Measurements from ENCODE around the gene ZNF469.
A peak's percentile ranks its signal among the peaks of the same experiment; 100 is the strongest.

Gene ZNF469

DNA sequence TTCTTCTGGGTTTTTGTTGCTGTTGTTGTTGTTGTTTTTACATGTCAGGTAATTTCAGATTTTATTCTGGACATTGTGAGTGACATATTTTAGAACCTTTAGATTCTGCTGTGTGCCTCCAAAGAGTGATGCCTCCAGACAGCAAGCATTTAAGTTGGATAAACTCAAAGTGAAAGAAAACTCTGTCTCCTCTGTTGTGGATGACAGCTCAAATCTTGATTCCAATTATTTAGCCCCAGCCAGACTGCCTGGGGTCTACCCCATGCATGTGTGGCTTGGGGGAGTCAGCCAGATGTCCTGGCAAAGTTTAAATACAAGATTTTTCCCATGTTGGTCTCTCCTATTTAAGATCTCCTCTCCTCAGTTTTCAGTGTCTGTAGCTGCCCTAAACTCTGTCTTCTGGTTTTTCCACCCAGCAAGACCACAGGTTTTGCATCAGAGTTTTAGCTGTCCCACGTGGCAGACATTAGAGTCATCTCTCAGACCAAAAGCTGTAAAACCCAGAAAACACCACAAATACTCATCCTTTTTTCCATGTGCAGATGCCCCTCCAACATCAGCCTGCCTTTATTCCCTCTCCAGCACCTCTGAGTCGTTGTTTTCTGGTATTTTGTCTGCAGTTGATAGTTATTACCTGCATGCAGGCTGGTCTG lies 19.4 kb upstream of the ZNF469 start:
- no peaks in the 10 kb centered on the region for H3K9me3 Mint-ChIP-seq
- peak; percentile 77 for ATAC-seq
- peaks cover 8% of the 10 kb centered on the region for H3K36me3 Mint-ChIP-seq
- peaks cover 16% of the 10 kb centered on the region for H3K27me3 Mint-ChIP-seq
- H3K4me3 Mint-ChIP-seq: peak overlapping the region; percentile 11
- H3K4me1 Mint-ChIP-seq: peaks cover 9% of the 10 kb centered on the region
- peak overlapping the region; percentile 51 for H3K27ac Mint-ChIP-seq

DNA sequence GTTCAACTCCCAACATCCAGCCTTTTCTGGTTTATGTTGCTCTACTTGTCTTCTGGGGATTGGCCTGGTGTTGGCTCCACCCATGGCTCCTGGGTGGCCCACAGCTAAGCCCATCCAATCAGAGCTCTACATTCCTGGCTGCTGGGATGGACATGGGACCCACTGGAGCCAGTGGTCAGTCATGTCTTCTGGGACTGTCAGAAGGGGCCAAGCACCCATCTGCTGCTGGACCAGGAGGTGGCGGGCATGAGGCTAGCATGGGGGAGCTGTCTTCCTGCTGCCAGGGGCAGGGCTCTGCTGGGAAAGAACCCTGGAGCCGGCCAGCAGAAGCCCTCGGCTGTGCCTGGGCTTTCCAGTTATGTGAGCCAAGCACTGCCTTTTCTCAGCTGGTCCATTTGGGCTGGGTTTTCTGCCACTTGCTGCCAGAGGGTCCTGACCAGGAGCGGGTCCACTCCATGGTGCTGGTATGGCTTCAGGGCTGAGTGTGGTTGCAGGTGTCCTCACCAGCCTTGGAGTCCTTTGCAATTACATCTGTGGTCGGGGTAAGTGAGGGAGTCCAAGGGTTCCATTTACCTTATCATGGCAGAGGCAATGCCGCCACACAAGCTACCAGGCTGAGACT lies 17.4 kb upstream of the ZNF469 start:
- Mint-ChIP-seq H3K27ac (no peak overlapping the region), H3K4me1 (peaks cover 9% of the 10 kb centered on the region), H3K27me3 (no peaks in the 10 kb centered on the region), H3K36me3 (peaks cover 8% of the 10 kb centered on the region), H3K9me3 (no peaks in the 10 kb centered on the region), H3K4me3 (no peak overlapping the region)
- no peak for ATAC-seq

DNA sequence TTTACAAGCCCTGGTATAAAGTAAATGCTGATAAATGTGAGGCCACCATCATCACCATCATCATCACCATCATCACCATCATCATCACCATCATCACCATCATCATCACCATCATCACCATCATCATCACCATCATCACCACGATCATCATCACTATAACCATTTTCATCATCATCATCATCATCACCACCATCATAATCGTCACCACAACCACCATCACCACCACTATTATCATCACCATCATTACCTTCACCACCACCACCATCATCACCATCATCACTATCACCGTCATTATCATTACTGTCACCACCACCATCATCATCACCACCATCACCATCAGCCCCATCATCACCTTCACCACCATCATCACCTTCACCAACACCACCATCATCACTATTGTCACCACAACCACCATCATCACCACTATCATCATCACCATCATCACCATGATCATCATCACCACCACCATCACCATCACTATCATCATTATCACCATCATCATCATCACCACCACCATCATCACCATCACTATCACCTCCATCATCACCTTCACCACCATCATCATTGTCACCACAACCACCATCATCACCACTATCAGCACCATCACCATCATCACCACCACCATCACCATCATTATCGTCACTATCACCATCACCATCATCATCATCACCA lies 16.6 kb upstream of the ZNF469 start:
- Mint-ChIP-seq H3K4me3 (no peak overlapping the region), H3K9me3 (no peaks in the 10 kb centered on the region), H3K36me3 (peaks cover 8% of the 10 kb centered on the region), H3K4me1 (peaks cover 9% of the 10 kb centered on the region), H3K27ac (no peak overlapping the region), H3K27me3 (no peaks in the 10 kb centered on the region)
- no peak for ATAC-seq

DNA sequence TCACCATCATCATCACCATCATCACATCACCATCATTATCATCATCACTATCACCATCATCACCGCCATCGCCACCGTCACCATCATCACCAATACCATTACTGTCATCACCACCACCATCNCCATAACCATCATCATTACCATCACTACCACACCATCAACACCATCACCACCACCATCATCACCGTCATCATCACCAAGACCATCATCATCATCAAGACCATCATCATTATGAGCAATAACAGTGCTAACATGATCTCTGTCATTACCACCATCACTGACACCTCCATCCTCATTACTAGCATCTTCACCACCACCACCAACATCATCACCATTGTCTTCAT lies 16.1 kb upstream of the ZNF469 start:
- H3K4me3 Mint-ChIP-seq: no peak overlapping the region
- H3K9me3 Mint-ChIP-seq: no peaks in the 10 kb centered on the region
- H3K36me3 Mint-ChIP-seq: peaks cover 8% of the 10 kb centered on the region
- no peak overlapping the region for H3K27ac Mint-ChIP-seq
- no peaks in the 10 kb centered on the region for H3K27me3 Mint-ChIP-seq
- peaks cover 9% of the 10 kb centered on the region for H3K4me1 Mint-ChIP-seq
- no peak for ATAC-seq

DNA sequence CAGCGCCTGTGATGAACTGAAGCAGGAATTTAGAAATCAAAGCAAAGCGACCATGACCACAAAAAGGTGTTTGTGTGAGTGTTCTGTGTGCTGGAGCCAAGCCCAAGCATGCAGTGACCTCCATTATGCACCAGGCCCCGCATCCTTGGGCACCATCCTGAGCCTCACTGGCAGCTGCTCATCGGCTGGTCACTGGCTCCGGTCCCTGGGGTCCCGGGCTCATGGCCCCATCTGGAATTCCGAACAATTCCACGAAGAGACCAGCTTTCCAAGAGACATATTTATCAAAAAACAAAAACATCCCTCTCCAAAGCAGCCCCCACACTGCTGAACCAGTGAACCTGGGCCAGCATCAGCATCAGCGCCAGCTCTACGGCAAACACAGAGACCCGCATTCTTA lies 15.2 kb upstream of the ZNF469 start:
- no peaks in the 10 kb centered on the region for H3K27me3 Mint-ChIP-seq
- H3K27ac Mint-ChIP-seq: no peak overlapping the region
- H3K4me3 Mint-ChIP-seq: no peak overlapping the region
- peaks cover 8% of the 10 kb centered on the region for H3K36me3 Mint-ChIP-seq
- no peak for ATAC-seq
- H3K4me1 Mint-ChIP-seq: peaks cover 9% of the 10 kb centered on the region
- no peaks in the 10 kb centered on the region for H3K9me3 Mint-ChIP-seq

DNA sequence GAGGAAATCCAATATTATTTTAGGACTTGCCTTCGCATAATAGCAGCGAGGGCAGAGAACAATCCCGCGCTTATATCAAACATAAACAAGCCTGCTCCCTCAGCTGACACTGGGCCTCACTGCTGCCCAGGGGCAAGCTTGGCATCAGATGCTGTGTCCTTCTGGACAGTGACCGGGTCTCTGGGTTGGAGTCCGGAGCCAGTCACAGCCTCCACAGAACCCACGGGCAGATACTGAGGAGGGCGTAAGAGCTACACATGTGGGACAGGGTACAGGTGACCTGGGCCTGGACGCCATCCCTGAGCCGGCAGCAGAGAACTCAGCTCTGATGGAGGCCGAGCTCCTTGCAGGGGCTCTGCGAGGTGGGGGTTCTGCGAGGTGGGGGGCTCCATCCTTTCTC lies 14.7 kb upstream of the ZNF469 start:
- Mint-ChIP-seq H3K36me3 (peaks cover 6% of the 10 kb centered on the region), H3K4me1 (peaks cover 9% of the 10 kb centered on the region), H3K4me3 (no peak overlapping the region), H3K27ac (no peak overlapping the region), H3K9me3 (no peaks in the 10 kb centered on the region), H3K27me3 (no peaks in the 10 kb centered on the region)
- no peak for ATAC-seq

DNA sequence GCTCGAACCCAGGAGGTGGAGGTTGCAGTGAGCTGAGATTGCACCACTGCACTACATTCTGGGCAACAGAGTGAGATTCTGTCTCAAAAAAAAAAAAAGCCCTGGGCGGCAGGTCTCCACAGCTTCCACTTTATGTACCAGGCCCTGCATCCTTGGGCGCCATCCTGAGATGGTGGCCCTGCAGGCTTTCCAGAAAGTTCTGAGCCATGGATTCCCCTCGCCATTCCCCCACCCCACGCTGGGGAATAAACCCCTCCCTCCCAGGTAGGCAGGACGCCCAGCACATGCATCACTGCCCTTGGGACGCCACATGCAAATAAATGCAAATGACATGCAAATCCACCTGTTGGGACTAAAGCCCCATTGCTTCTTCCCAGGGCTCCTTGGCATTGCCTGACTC lies 13.8 kb upstream of the ZNF469 start:
- no peak overlapping the region for H3K4me3 Mint-ChIP-seq
- ATAC-seq: no peak
- H3K27me3 Mint-ChIP-seq: peaks cover 3% of the 10 kb centered on the region
- no peaks in the 10 kb centered on the region for H3K36me3 Mint-ChIP-seq
- H3K9me3 Mint-ChIP-seq: no peaks in the 10 kb centered on the region
- no peak overlapping the region for H3K27ac Mint-ChIP-seq
- no peaks in the 10 kb centered on the region for H3K4me1 Mint-ChIP-seq

DNA sequence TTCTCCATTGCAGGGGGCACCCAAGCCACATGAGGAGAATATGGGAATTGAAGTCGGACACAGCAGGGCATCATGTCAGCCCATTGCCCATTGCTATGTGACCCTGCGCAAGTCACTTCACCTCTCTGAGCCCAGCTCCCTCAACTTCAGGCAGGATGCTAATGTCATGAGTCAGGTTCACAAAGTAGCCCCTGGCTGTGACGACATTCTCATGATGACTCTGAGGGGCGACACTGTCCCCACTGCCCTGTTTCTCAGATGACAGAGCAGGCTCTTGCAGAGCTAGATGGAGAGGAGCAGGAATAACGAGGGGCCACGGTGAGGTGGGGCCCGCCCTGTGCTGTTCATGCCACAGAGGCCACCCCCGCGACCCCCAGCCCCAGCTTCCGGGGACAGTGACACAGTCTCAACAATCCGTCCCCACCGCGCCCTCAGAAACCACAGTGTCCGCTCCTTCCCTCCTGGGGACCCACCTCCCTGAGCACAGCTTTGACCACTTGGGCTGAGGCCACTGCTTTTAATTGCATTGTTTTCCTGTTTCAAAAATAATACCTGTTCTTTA lies 13.2 kb upstream of the ZNF469 start:
- no peaks in the 10 kb centered on the region for H3K36me3 Mint-ChIP-seq
- no peak overlapping the region for H3K4me3 Mint-ChIP-seq
- H3K27ac Mint-ChIP-seq: no peak overlapping the region
- peaks cover 8% of the 10 kb centered on the region for H3K27me3 Mint-ChIP-seq
- H3K4me1 Mint-ChIP-seq: no peaks in the 10 kb centered on the region
- H3K9me3 Mint-ChIP-seq: no peaks in the 10 kb centered on the region
- no peak for ATAC-seq

DNA sequence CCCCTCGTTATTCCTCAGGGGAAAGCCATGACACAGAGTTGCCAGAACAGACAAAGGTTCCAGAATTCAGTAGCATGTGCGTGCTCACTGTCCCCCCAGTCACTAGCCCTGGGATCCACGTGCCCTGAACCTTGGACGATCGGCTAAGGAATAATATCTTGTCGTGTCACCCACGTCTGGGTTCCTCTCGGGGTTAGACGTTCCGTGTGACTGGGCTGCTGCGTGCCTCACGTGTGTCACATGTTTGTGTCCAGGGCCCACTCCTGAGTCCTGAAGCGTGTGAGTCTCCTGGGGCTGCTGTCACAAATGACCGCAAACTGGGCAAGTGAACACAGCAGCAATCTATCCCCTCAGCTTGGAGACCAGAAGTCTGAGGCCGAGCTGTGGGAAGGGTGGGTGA lies 12.4 kb upstream of the ZNF469 start:
- H3K4me1 Mint-ChIP-seq: no peaks in the 10 kb centered on the region
- H3K36me3 Mint-ChIP-seq: no peaks in the 10 kb centered on the region
- H3K9me3 Mint-ChIP-seq: no peaks in the 10 kb centered on the region
- H3K27me3 Mint-ChIP-seq: peaks cover 8% of the 10 kb centered on the region
- H3K4me3 Mint-ChIP-seq: no peak overlapping the region
- H3K27ac Mint-ChIP-seq: no peak overlapping the region
- ATAC-seq: no peak

DNA sequence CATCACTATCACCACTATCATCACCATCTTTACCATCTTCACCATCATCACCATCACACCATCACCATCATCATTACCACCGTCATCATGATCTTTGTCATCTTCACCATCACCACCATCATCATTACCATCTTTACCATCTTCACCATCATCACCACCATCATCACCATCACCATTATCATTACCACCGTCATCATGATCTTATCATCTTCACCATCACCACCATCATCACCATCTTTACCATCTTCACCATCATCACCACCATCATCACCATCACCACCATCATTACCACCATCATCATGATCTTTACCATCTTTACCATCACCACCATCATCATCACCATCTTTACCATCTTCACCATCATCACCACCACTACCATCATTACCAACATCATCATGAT lies 10.2 kb upstream of the ZNF469 start:
- peaks cover 8% of the 10 kb centered on the region for H3K27me3 Mint-ChIP-seq
- no peak overlapping the region for H3K4me3 Mint-ChIP-seq
- no peaks in the 10 kb centered on the region for H3K36me3 Mint-ChIP-seq
- no peaks in the 10 kb centered on the region for H3K4me1 Mint-ChIP-seq
- H3K9me3 Mint-ChIP-seq: no peaks in the 10 kb centered on the region
- H3K27ac Mint-ChIP-seq: no peak overlapping the region
- no peak for ATAC-seq

DNA sequence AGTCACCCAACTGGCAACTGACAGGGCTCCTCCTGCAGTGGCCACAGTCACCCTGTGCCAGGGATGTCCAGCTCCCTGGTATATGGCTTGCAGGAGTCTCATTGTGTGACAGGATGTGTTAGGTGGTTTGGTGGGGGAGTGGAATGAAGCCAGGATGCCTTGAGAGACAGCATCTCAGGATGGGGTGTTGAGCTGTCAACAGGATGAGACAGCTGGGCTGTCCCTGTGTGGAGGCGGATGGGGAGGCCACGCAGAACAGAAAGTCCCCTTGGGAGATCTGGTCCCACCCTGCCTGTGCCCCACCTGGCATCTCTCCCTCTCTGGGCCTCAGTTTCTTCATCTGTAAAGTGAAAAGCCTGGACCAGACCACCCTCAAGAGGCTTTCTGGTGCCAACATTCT lies 9.5 kb upstream of the ZNF469 start:
- no peak overlapping the region for H3K27ac Mint-ChIP-seq
- H3K27me3 Mint-ChIP-seq: peaks cover 15% of the 10 kb centered on the region
- no peaks in the 10 kb centered on the region for H3K4me1 Mint-ChIP-seq
- H3K9me3 Mint-ChIP-seq: no peaks in the 10 kb centered on the region
- no peak for ATAC-seq
- H3K4me3 Mint-ChIP-seq: no peak overlapping the region
- H3K36me3 Mint-ChIP-seq: no peaks in the 10 kb centered on the region

DNA sequence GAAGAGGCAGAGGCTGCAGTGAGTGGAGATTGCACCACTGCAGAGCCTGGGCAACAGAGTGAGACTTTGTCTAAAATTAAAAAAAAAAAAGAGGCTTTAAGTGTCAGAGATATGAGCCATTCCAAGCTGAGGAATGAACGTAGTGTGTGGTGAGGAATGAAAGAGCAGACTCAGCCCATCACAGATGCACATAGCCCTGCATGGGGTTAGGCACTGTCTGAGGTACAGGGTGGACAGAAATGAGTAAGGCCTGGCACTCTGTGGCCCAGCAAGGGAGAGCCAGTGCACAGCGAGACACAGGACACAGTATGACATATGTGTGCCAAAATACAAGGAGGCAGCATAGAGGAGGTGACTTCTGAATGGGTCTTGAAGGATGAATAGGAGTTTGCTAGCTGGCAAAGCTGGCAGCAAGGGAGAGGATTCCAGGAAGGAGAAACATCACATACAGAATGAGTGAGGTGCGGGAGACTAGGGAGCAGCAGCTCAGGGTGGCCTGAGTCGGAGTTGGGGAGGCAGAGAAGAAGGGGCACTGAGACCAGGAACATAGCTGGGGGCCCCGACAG lies 8.7 kb upstream of the ZNF469 start:
- no peak overlapping the region for H3K4me3 Mint-ChIP-seq
- no peaks in the 10 kb centered on the region for H3K36me3 Mint-ChIP-seq
- H3K9me3 Mint-ChIP-seq: no peaks in the 10 kb centered on the region
- H3K4me1 Mint-ChIP-seq: no peaks in the 10 kb centered on the region
- H3K27ac Mint-ChIP-seq: no peak overlapping the region
- peaks cover 23% of the 10 kb centered on the region for H3K27me3 Mint-ChIP-seq
- peak; percentile 29 for ATAC-seq

DNA sequence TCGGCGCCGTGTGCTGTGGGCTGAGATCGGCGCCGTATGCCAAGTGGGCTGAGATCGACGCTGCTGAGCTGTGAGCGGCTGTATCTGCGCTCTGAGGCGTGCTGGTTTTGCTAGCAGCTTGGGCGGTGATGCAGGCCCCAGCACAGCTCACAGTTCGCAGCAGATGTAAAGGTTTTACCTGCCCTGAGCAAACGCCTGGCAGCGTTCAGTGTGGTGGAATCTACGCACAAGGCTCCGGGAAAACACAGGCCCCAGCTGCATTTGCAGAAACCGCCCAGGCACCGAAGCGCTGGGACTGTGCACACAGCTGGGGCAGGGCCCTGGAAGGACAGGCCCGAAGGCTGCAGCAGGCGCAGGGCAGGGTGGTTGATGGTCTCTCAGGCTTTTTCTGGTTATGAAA lies 8.0 kb upstream of the ZNF469 start:
- Mint-ChIP-seq H3K4me3 (no peak overlapping the region), H3K4me1 (no peaks in the 10 kb centered on the region), H3K27ac (no peak overlapping the region), H3K36me3 (no peaks in the 10 kb centered on the region), H3K27me3 (peaks cover 24% of the 10 kb centered on the region), H3K9me3 (no peaks in the 10 kb centered on the region)
- ATAC-seq: no peak

DNA sequence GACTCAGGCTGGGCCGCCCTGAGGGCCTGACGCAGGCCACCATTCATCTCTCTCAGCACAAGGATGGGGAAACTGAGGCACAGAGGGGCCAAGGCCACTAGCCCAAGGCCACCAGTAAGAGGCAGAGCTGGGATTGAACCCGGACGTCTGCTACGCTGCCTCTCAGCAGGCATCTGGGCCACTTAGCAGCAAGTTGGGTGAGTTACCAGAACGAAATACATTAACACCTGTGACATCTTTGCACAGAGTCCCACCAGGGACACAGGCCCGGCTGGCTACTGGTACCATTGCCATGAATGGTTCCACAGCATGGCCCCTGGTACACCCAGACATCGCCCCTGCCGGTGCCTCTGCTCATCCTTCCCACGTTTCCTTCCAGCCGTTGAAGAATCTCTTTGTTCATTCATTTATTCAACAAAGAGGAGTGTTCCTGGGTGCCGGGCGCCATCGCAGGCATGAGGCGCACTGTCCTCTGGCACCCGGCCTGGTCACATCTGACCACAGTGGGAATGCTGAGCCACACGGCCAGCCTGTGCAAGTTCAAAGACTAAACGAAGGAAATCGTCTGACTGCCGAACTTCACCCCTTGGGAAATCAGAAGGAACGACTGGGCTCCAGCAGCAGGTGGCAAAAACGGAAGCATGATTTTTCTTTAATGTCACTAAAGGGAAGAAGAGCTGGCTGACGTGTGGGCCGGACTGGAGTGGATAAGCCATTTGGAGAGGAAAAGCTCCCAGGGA lies 7.4 kb upstream of the ZNF469 start:
- no peaks in the 10 kb centered on the region for H3K36me3 Mint-ChIP-seq
- H3K27me3 Mint-ChIP-seq: peaks cover 24% of the 10 kb centered on the region
- H3K4me1 Mint-ChIP-seq: no peaks in the 10 kb centered on the region
- H3K27ac Mint-ChIP-seq: no peak overlapping the region
- H3K9me3 Mint-ChIP-seq: no peaks in the 10 kb centered on the region
- H3K4me3 Mint-ChIP-seq: no peak overlapping the region
- no peak for ATAC-seq

All from stimulated activated memory B cell treated with anti-CD40 and anti-IgM and Interleukin-4, amounts not matched to agents 10 μg/mL and 1 μg/mL and 100 μg/mL, for 72 hours (primary cell).